Stimulated activated CD8-positive, alpha-beta memory T cell treated with anti-CD3 and anti-CD28 coated beads, Interleukin-7, amount 100 ng/mL, for 1 hour (primary cell): ENCODE measurements around the gene INPPL1.

Experiments
- DNase-seq, 2 donors: peaks; one replicate each; pipeline ENCODE4 v3.0.0-alpha.2; 2020; ENCODE audit warnings: low read depth in 2 of 2

Gene INPPL1

DNA sequence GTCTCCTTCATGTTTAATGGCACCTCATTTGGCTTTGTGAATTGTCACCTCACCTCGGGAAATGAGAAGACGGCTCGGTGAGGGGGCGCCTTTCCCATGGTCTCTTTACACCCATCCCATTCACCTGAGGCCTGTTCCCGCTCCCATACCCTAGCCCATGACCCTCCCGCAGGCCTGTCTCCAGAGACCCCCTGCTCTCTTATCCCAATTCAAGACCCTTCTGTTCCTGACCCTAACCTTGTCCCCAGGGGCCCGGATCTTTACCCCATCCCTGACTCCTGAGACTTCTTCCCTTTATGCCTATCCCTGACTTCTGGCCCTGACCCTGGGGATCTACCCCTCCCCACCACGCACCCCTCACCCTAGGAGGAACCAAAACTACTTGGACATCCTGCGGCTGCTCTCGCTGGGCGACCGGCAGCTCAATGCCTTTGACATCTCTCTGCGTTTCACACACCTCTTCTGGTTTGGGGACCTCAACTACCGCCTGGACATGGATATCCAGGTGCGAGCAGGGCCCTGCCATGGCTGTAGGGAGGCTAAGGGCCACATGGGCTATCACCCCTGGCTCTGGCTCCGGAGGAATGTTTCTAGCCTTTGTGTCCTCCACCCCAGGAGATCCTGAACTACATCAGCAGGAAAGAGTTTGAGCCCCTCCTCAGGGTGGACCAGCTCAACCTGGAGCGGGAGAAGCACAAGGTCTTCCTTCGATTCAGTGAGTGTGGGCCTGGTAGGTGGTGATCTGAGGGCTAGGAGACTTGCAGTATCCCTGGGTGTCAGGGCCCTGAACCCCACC, 7.9 kb downstream of the INPPL1 start:
- no peak for DNase-seq

- no peak for DNase-seq
Observed at GRCh38 chr11:72233056-72233772, 8.6 kb downstream of the INPPL1 start.

DNA sequence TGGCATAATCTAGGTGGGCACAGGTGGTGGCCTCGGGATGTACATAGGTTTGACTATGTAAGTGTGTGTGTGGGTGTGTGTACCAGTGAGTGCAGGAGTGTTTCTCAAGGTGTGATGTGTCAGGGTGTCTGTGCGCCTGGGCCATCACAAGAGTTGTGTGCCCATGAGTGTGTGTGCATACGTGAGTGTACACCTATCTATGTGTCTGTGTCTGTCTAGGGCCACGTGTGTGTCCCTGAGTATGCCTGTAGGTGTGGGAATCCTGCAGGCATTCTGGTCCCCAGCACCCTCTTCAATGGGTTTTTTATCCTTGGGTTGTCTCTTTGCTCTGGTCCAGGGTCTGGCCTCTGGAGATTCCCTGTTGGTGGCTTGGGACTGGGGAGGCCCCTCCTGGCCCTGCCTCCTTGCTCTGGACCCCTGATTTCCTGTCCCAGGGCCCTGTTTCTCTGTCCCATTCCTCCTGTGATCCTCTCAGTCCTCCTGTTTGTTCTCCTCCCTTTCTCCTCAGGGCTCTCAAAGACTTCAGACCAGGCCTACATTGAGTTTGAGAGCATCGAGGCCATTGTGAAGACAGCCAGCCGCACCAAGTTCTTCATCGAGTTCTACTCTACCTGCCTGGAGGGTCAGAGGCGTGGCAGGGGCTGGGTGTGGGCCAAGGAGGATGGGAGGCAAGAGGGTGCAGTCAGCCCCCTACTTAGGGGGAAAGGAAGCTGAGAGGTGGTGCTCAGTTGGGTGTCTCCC, 9.4 kb downstream of the INPPL1 start:
- no peak for DNase-seq

- DNase-seq: no peak
Observed at GRCh38 chr11:72234514-72234830, 9.9 kb downstream of the INPPL1 start.

DNA sequence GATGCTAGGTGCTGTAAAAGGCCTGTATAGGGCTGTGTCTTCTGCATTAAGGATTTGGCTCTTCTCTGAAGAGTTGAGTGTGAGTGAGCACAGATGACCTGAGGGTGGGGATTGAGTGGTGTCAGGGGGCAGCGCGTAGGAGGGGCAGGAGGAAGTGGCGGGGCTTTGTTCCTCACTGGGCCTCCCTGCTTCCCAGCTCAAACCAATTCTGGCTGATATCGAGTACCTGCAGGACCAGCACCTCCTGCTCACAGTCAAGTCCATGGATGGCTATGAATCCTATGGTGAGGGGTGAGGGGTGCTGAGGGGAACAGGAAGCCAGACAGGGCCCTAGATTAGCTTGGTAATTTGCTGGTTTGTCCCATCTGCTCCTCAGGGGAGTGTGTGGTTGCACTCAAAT, 10.4 kb downstream of the INPPL1 start:
- DNase-seq: no peak

DNA sequence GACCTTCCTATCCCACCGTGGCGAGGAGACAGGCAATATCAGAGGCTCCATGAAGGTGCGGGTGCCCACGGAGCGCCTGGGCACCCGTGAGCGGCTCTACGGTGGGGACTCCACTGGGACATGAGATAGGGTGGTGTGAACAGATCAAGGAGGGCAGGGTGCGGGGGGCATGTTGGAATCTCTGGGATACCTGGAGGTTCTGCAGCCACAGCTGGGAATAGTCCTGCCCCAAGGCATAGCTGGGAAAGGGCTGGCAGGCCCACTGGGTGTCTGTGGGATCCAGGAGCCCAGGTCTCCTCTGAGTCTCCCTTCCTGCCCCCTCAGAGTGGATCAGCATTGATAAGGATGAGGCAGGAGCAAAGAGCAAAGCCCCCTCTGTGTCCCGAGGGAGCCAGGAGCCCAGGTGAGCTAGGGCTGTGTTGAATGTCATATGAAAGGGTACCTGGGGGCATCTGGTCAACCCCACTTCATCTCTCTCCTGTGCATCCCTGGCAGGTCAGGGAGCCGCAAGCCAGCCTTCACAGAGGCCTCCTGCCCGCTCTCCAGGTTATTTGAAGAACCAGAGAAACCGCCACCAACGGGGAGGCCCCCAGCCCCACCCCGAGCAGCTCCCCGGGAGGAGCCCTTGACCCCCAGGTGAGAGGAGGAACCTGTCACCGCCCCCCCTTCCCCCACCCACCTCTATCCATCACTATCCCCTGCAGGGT, 10.9 kb downstream of the INPPL1 start:
- DNase-seq: no peak

DNA sequence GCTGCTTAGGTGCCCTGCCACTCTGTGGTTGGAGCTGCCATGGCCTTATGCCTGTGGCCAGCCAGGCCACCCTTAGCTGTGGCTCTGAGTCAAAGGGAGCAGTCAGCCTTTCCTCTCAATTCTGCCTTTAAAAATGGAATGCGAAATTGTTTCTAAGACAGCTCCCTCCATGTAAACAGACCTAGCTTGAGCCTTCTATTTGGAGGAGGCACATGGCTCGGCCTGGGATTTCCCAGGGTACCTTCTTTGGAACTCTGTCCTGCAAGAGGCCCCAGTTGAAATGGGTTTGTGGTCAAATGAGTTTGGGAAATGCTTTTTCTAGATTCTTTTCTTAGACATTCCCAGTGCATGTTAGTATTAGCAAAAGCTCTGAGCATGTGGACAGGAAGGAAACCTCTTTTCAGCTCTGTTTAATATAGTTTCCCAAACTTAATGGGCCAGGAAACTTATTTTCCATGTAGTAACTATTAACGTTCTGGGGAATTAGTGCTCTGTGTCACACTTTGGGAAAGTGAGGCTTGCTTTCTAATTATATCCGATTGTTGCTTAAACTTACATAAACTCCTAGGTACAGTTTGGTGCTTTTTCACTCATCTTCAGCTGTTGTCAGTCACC, 11.6 kb downstream of the INPPL1 start:
- DNase-seq: no peak

DNA sequence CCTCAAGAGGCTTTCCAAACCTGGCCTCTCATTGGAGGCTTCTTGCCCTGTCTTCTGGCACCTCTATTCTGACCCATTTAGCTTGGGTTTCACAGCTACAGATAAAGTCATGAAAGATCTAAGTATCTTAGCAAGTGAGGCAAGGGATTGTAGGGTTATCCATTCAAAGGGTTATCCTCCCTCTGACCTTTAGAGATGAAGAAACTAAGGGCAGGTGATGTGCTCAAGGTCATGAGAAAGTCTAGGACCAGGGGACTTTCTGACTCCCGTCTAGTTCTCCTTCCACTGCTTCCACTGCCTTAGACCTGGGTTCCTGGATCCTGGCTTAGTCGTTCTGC, 12.2 kb downstream of the INPPL1 start:
- no peak for DNase-seq

DNA sequence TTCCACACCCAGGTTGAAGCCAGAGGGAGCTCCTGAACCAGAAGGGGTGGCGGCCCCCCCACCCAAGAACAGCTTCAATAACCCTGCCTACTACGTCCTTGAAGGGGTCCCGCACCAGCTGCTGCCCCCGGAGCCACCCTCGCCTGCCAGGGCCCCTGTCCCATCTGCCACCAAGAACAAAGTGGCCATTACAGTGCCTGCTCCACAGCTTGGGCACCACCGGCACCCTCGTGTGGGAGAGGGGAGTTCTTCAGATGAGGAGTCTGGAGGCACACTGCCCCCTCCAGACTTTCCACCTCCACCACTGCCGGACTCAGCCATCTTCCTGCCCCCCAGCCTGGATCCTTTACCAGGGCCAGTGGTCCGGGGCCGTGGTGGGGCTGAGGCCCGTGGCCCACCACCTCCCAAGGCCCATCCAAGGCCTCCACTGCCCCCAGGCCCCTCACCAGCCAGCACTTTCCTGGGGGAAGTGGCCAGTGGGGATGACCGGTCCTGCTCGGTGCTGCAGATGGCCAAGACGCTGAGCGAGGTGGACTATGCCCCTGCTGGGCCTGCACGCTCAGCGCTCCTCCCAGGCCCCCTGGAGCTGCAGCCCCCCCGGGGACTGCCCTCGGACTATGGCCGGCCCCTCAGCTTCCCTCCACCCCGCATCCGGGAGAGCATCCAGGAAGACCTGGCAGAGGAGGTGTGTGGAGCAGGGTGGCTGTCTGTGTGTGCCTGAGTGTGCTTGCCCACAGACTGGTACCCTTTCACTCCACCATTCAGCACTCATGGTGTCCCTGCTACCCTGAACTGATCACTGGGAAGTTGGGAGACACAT, 12.8 kb downstream of the INPPL1 start:
- no peak for DNase-seq

GRCh38 chr11:72238040-72238450, 13.5 kb downstream of the INPPL1 start:
- DNase-seq: no peak

DNA sequence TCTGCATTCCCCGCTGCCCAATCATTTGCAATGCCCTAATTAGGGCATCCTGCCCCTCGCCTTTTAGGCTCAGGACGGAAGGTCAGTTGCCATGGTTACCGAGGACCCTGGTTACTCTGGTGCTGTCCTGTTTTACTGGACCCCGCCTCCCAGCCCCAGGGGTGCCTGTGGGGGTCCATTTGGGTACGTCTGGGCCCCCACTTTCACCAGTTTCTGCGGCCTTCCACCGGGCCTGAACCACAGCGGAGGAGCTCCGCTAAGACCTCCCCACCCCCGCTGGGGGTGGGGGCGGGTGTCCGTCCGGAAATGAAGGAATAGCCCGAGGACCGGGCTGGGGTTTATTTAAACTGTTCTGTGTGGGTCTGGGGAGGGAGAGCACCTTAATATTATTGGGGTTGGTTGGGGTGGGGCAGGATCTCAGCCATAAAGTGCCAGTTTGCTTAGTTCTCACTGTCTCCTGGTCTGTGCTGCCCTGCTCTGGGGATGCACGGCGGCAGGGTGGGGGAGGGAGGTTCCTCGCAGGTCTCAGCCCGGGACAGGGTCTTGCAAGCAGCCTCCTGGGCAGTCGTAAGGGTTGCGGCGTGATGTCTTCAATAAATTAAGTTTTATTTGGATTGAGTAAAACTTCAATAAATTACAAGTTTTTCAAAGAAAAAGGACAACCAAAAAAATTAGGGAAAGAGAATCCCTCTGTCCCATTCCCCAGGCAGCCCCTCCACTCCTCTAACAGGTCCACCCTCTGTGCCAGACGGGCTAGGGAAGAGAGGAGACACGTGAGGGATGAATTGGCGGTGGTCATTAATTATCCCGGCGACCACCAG, 14.1 kb downstream of the INPPL1 start:
- DNase-seq: no peak

- DNase-seq: no peak
Observed at GRCh38 chr11:72239313-72239848, 14.8 kb downstream of the INPPL1 start.

DNA sequence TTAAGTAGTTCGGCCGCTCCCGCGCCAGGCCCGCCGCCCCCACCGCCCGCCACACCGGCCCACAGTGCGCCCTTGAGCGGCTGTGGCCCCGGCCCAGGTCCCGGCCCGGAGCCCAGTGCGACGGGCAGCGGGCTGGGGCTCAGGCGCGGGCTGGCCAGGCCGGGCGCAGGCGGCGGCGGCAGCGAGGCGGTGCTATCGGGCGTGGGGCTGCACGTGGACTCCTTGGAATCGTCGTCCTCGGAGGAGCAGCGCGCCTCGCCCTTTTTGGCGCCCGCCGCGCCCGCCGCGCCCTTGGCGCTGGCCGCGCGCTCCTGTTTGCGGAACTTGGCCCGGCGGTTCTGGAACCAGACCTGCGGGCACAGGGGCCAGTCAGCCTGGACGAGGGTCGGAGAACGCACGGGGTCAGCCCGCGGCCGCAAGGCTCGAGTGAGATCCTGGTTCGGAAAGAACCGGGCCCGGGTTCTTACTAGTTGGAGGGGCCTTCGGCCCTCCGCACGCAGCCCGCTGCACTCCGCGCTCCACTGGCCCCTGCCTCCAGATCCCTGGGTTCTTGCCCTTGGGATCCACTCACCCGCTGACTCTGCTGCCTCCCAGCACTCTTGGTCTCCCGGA, 15.4 kb downstream of the INPPL1 start:
- no peak for DNase-seq

DNA sequence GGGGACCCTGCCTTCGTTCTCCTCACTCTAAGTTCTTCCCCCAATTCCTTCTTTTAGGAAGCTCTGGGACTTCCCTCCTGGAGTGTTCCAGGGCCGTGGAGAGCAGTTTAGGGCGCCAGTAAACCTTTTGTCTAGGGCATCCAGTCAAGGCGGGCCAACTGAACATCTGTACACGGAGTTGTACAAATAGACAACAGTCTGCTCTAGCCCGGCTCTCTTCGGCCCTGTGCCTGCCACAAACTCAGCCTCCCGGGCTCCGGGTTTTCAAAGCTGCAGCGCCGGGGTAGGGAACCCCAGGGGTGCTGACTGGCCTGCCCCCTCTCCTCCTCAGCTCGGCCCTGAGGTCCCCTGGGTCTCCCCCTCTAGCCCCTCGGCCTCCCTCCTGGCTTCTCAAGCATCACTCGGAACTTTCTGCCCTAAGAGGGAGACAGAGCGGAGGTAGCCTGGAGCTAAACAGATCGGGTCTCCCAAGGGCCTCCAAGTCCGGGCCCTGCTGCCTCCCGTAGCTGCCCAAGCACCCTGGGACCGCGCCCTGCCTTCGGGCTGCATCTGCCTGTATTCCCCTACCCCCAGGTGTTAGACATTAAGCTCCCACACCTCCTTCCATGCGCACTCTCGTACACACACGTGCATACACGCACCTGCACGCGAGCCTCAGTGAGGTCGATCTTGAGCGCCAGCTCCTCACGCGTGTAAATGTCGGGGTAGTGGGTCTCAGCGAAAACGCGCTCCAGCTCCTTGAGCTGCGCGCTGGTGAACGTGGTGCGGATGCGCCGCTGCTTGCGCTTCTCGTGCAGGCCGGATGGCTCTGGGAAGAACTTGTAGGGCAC, 16.1 kb downstream of the INPPL1 start:
- no peak for DNase-seq

GRCh38 chr11:72241291-72241781, 16.8 kb downstream of the INPPL1 start:
- no peak for DNase-seq

GRCh38 chr11:72242141-72242540, 17.6 kb downstream of the INPPL1 start:
- no peak for DNase-seq

GRCh38 chr11:72243173-72244059, 18.8 kb downstream of the INPPL1 start:
- no peak for DNase-seq
